ENCODE data around the gene FBXL17.
"Not testable (repeated sequence)": the region's sequence is repeated elsewhere in the genome, so short reads cannot be mapped to it uniquely, and the experiment has no call there.

FBXL17 gene

GRCh38 chr5:108249095-108249784, 132.7 kb downstream of the FBXL17 start:
- DNase-seq (ENCODE audit: low read depth in 2 of 2): no peak

GRCh38 chr5:108238936-108239887, 142.7 kb downstream of the FBXL17 start:
- DNase-seq (ENCODE audit: low read depth in 2 of 2): no peak

- no peak for DNase-seq (ENCODE audit: low read depth in 2 of 2)
Measured at GRCh38 chr5:108238461-108238860, 143.4 kb downstream of the FBXL17 start.

DNA sequence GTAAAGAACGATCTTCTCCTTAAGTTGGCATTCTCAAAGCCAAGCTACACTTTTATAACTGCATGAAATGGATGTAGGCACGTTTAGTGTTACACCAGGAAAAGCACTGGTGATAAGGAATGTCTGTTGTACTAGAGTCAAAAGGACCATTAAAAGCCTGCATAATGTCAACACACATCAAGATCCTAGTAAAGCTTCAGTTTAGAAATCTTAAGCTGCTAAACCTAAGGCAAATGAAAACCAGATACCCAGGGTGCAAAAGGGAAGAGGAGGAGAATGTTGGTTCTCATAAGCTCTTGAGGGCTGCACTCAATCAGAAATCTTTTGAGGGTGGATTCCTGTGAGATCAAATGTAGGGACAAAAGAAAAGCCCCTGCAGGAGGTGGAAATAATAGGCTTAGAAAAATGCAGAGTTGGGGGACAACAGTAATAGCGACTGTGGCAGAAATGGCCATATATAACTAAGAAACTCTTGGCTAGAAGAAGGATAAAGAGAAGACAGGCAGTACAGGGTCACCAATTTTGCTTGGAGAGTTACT, 148.2 kb downstream of the FBXL17 start:
- DNase-seq (ENCODE audit: low read depth in 2 of 2): no peak

- no peak for DNase-seq (ENCODE audit: low read depth in 2 of 2)
Measured at GRCh38 chr5:108232805-108233204, 149.1 kb downstream of the FBXL17 start.

DNA sequence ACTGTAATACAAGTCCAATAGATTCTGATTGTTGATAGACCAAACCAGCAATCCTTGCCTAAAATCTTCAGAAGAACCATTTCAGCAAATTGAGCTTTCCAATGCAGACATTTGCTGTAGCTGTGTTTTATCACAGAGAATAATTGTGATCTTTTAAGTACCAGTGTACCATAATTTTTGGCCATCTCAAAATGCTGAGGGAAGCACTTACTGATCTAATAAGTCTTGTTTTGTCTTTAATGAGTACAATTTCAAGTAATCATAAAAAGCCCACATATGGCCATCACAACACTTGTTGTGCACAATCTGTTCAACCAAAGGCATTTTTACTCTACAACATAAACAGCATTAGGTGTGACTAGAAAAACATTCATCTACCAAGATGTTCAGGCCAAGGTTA, 159.9 kb downstream of the FBXL17 start:
- DNase-seq (ENCODE audit: low read depth in 2 of 2): no peak

GRCh38 chr5:108220834-108221233, 161.1 kb downstream of the FBXL17 start:
- DNase-seq (ENCODE audit: low read depth in 2 of 2): no peak

DNA sequence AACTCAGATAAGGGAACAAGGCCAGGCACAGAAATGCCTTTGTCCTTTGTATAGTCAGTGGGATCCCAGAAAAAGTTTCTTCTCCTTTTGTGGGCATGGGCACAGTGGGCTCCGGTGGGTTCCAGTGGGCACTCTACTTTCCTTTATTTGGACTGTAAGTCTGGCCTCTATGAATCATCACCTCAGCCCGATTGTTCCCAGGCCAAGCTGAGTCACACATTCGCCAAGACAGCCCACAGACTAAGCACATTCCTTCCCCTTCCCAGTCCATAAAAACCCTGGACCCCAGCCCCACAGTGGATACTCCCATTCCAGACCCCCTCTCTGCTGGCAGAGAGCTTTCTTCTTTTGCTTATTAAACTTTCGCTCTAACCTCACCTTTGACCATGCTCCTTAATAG, 165.0 kb downstream of the FBXL17 start:
- no peak for DNase-seq (ENCODE audit: low read depth in 2 of 2)

DNA sequence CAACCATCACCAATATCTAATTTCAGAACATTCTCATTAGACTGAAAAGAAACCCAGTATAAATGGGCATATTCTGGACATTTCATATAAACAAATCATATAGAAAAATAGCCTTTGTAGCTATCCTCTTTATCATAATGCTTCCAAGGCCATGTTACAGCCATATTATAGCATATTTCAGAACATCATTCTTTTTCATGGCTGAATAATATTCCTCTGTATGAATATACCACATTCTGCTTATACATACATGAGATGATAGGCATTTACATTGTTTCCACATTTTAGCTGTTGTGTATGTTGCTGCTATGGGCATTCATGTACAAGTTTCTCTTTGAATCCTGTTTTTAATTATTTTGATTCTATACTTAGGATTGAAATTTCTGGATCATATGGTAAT, 167.0 kb downstream of the FBXL17 start:
- DNase-seq (ENCODE audit: low read depth in 2 of 2): no peak

GRCh38 chr5:108212775-108213346, 169.0 kb downstream of the FBXL17 start:
- no peak for DNase-seq (ENCODE audit: low read depth in 2 of 2)

DNA sequence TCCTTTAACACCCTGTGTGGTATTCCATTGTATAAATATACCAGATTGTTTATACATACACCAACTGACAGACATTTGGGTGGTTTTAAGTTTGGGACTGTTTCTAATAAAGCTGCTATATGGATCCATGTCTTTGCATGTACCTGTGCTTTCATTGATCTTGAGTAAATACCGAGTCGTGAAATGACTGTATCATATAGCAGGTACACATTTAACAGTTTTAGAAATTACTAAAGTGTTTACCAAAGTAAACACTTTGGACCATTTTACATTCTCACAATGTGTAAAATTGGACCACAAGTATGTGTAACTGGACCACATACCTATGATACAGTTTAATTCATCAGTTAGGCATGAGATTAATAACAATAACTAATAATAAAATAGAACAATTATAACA, 175.2 kb downstream of the FBXL17 start:
- no peak for DNase-seq (ENCODE audit: low read depth in 2 of 2)

DNA sequence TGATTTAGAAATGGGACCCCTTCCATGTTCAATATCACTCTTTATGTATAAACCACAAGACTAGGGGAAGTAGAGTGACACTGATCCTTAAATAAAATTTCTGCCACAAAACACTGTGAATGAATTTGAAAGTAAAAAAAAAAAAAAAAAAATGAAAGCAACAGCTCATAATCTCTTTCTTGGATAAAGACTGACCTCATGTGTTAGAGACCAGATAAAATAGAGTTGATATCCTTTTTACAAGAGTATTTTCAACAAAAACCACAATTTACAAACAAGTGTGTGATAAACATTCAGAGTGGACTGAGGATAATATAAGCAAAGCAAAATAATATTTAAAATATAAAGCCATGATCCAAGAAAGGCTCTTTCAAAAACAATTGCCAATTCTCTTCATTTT, 180.2 kb downstream of the FBXL17 start:
- no peak for DNase-seq (ENCODE audit: low read depth in 2 of 2)

- DNase-seq (ENCODE audit: low read depth in 2 of 2): no peak
Measured at GRCh38 chr5:108196276-108196675, 185.6 kb downstream of the FBXL17 start.

DNA sequence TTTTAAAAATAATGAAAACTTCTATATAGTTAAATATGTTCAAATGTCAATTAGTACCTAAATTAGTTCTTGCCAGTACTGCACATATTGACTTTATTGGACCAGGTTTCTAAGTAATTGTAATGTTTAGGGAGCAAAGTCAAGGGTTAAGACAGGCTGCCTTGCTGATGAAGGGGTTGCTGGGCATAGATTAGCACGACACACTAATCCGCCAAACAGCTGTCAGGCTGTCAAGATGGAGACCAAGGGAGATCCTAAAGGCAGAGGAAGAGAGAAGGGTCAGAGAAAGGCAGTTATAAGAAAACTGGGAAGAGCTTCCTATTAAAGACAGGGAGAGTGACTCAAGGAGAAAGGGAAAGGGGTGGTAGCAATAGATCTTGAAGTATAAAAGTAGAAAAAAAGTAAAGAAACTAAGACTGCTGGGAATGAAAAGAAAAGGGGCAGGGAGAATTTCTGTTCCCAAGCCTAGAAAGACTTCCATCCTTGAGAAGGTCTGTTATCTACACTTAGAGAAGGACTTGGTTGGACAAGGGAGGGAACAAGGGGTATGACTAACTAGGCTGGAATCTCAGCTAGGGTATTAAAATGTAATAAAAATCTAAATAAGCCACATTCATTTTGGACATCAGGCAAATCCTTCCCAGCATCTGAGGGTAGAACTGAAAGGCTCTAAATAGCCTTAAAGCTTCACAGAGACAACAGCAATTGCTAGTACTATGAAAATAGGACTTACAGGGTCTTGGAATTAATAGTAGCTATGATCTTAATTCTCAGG, 188.7 kb downstream of the FBXL17 start:
- DNase-seq (ENCODE audit: low read depth in 2 of 2): no peak

DNA sequence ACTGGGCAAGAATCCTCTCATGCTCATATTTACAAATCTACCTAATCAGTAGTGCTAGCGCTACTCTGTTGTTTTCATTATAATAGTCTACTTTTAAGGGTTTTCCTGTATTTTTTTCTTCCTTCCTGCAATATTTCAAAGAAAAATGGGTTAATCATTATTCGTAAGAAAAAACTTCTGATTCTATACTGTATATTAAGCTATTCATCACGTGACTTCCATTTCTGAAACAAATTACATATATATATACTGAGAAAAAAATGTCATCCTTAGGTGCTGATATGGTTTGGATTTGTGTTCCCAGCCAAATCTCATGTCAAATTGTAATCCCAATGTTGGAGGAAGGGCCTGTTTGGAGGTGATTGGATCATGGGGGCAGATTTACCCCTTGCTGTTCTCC, 197.0 kb downstream of the FBXL17 start:
- DNase-seq (ENCODE audit: low read depth in 2 of 2): no peak

DNA sequence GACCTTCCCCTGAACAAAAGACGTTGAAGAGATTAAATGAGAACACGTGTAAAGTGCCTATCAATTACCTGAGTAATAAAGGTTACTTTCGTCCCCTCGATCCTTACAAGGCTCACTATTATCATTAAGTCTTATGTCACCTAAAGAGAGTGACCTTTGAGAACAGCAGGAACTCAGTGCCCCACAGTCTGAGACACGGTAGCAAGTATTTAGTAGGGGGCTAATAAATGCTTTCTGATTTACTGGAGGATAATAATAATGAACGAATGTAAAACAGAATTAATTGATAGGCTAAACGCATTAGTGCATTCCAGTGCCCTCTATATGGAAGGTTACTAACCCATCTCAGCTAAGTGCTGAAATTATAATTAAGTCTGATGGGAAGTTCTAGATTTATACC, 199.9 kb downstream of the FBXL17 start:
- no peak for DNase-seq (ENCODE audit: low read depth in 2 of 2)

- no peak for DNase-seq (ENCODE audit: low read depth in 2 of 2)
Measured at GRCh38 chr5:108174286-108174685, 207.6 kb downstream of the FBXL17 start.

GRCh38 chr5:108171759-108172158, 210.1 kb downstream of the FBXL17 start:
- DNase-seq (ENCODE audit: low read depth in 2 of 2): no peak

DNA sequence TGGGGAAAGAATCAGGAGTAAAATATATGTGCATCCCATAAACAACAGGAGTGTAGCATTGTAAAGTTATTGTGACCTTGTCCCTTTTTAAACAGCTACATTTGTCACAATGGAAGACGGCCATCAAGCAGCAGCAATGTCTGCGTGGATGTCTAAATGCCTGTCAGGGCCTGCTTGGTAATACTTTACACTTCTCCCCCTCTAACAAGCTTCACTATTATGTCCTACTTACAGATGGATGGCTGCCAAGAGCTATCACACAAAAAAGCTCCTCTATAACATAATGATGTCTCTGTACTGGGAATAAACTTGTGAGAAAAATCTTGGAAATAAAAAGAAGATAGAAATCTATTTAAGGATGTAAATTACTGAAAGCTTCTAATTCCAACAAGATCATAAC, 213.0 kb downstream of the FBXL17 start:
- DNase-seq (ENCODE audit: low read depth in 2 of 2): no peak

DNA sequence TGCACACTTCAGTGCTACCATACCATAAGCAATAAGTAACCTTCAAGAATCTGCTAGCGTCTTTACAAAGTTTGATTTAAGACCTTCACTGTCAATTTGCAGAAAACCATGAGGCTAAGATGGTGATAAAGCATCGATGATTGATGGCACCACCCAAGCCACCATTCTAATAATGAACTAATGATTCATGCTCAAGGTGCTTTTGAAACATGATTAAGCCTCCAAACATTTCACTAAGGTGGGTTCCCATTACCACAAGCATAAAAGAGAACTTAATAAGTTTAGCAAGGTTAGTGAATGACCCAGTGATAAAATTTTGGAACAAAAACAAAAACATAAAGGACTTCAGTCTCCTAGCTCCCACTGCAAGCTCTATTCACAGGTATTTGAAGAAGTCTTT, 214.7 kb downstream of the FBXL17 start:
- no peak for DNase-seq (ENCODE audit: low read depth in 2 of 2)

DNA sequence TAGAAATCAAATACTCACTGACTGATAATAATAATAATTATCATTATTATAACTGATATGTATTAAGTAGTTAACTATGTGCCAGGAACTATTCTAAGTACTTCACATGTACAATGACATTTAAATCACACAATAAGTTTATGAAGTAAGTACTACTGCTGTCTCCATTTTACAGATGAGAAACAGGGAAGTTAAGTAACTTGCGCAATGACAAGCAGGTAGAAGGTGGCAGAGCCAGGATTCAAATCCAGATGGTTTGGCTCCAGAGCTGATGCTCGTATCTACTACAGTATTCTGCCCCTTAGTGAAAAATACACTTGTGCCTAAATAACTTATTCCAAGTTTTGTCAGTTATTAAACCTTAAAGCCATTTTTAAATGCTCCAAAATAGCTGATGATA, 217.3 kb downstream of the FBXL17 start:
- DNase-seq (ENCODE audit: low read depth in 2 of 2): no peak

- not testable (repeated sequence) for DNase-seq (ENCODE audit: low read depth in 2 of 2)
Measured at GRCh38 chr5:108152854-108153253, 229.0 kb downstream of the FBXL17 start.
